ENCODE measurements around the gene MYO15A.

The MYO15A gene

GRCh38 chr17:18187226-18187625 is 78.7 kb downstream of the MYO15A start:
- H3K4me3 ChIP-seq (ENCODE audit: low read depth in 1 of 5, low read length in 5 of 5): peak overlapping the region; percentile 70 to 93 (median 77)
- peak overlapping the region; percentile 97 for H3K27ac ChIP-seq (ENCODE audit: low read depth, low read length)
- H3K9ac ChIP-seq (ENCODE audit: low read length in 5 of 5): peak overlapping the region in 4 of 5 donors; percentile 62 to 88 (median 81)

DNA sequence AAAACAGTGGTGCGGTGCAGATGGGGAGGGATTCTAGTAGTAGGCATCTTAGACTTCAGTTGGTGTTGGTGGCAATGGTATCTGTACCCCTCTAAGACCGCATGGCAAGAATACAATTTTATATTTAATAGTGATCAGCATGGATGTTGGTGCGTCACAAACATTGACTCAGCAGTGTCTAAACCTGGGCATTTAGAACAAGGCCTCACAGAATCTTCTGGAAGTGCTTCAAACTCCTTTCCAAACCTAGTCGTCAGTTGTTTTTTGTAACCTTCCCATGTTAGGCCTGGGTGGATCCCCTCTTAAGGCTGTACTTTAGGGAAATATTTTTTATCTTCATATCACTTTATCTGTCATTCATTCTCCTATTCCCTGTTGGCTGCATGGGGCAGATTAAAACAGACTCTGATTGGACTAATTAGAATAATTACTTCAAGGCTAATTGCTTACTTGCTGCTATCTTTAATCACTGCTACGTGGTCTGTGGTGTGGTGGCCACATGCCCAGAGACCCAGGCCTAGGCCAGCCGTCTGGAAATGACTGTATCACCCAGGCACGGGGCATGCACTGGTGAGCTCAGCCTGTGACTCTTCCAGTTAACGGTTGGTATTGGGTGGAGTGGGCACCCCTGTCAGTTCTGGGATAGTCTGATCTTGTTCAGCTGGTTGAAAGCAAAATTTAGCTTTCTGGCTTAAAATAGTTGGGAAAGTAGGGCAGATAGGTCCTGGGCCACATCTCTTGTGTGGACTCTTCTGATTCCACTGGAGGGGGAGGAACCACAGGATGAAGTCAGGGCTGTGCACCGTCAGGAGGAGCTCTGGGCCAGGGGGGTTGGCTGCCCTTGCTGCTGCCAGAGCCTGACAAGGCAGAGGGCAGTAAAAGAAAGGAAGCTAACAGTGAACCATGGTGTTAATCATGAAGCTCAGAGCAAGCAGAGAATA is 79.5 kb downstream of the MYO15A start:
- H3K9ac ChIP-seq (ENCODE audit: low read length in 5 of 5): peak overlapping the region; percentile 30 to 88 (median 78)
- H3K4me1 ChIP-seq (ENCODE audit: control insufficient read depth in 5 of 5, insufficient read depth in 5 of 5, low read length in 5 of 5): peaks cover 23 to 78% (median 78%) of the 10 kb centered on the region in 5 donors
- H3K4me3 ChIP-seq (ENCODE audit: low read depth in 1 of 5, low read length in 5 of 5): peak overlapping the region; percentile 70 to 93 (median 77)
- no peaks in the 10 kb centered on the region for H3K9me3 ChIP-seq (ENCODE audit: control insufficient read depth in 5 of 5, low read length in 5 of 5)
- H3K27ac ChIP-seq (ENCODE audit: low read depth, low read length): peak overlapping the region; percentile 97
- H3K27me3 ChIP-seq (ENCODE audit: control insufficient read depth in 5 of 5, insufficient read depth in 4 of 5, low read length in 5 of 5): no peaks in the 10 kb centered on the region
- peaks cover 0 to 9% (median 2%) of the 10 kb centered on the region in 5 donors for H3K36me3 ChIP-seq (ENCODE audit: control insufficient read depth in 5 of 5, insufficient read depth in 5 of 5, low read length in 5 of 5)

More at GRCh38 chr17:18187226-18187625, 78.7 kb downstream of the MYO15A start:
- peaks cover 0 to 9% (median 2%) of the 10 kb centered on the region in 5 donors for H3K36me3 ChIP-seq (ENCODE audit: control insufficient read depth in 5 of 5, insufficient read depth in 5 of 5, low read length in 5 of 5)
- no peaks in the 10 kb centered on the region for H3K9me3 ChIP-seq (ENCODE audit: control insufficient read depth in 5 of 5, low read length in 5 of 5)
- no peaks in the 10 kb centered on the region for H3K27me3 ChIP-seq (ENCODE audit: control insufficient read depth in 5 of 5, insufficient read depth in 4 of 5, low read length in 5 of 5)
- H3K4me1 ChIP-seq (ENCODE audit: control insufficient read depth in 5 of 5, insufficient read depth in 5 of 5, low read length in 5 of 5): peaks cover 23 to 84% (median 81%) of the 10 kb centered on the region in 5 donors

GRCh38 chr17:18190628-18191235 is 82.2 kb downstream of the MYO15A start:
- Histone ChIP-seq H3K27ac (ENCODE audit: low read depth, low read length) (peak overlapping the region; percentile 97), H3K4me1 (ENCODE audit: control insufficient read depth in 5 of 5, insufficient read depth in 5 of 5, low read length in 5 of 5) (peaks cover 21 to 67% (median 62%) of the 10 kb centered on the region in 5 donors), H3K9ac (ENCODE audit: low read length in 5 of 5) (peak overlapping the region in 3 of 5 donors; percentile 9 to 52 (median 31)), H3K9me3 (ENCODE audit: control insufficient read depth in 5 of 5, low read length in 5 of 5) (no peaks in the 10 kb centered on the region), H3K36me3 (ENCODE audit: control insufficient read depth in 5 of 5, insufficient read depth in 5 of 5, low read length in 5 of 5) (peaks cover 9 to 23% (median 17%) of the 10 kb centered on the region in 5 donors), H3K4me3 (ENCODE audit: low read depth in 1 of 5, low read length in 5 of 5) (peak overlapping the region in 3 of 5 donors; percentile 6 to 29 (median 15)), H3K27me3 (ENCODE audit: control insufficient read depth in 5 of 5, insufficient read depth in 4 of 5, low read length in 5 of 5) (no peaks in the 10 kb centered on the region)

DNA sequence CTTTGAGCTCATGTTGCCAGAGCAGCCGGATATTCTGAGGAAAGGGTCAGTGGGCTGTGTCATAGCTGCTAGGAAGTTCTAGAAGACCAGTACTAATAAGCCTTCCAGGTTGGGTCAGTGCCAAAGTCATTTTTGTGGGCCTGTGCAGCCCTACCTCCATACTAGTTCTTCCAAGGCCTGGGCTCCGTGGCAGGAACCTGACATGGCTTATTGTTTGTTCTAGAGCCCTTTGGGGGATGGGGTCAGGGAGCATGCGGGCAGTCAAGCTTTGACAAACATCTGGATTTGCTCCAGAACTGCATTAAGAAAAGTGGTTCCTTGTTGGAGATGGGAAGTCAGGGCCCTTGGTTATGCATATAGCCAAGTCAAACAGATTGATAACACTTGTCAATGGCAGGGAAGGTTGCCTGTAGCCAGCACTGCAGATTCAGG is 82.7 kb downstream of the MYO15A start:
- H3K9me3 ChIP-seq (ENCODE audit: control insufficient read depth in 5 of 5, low read length in 5 of 5): no peaks in the 10 kb centered on the region
- H3K27ac ChIP-seq (ENCODE audit: low read depth, low read length): peak overlapping the region; percentile 97
- H3K4me1 ChIP-seq (ENCODE audit: control insufficient read depth in 5 of 5, insufficient read depth in 5 of 5, low read length in 5 of 5): peaks cover 18 to 62% (median 57%) of the 10 kb centered on the region in 5 donors
- peaks cover 11 to 28% (median 22%) of the 10 kb centered on the region in 5 donors for H3K36me3 ChIP-seq (ENCODE audit: control insufficient read depth in 5 of 5, insufficient read depth in 5 of 5, low read length in 5 of 5)
- H3K27me3 ChIP-seq (ENCODE audit: control insufficient read depth in 5 of 5, insufficient read depth in 4 of 5, low read length in 5 of 5): no peaks in the 10 kb centered on the region
- H3K9ac ChIP-seq (ENCODE audit: low read length in 5 of 5): peak overlapping the region in 3 of 5 donors; percentile 9 to 52 (median 31)
- peak overlapping the region in 3 of 5 donors; percentile 6 to 29 (median 17) for H3K4me3 ChIP-seq (ENCODE audit: low read depth in 1 of 5, low read length in 5 of 5)

DNA sequence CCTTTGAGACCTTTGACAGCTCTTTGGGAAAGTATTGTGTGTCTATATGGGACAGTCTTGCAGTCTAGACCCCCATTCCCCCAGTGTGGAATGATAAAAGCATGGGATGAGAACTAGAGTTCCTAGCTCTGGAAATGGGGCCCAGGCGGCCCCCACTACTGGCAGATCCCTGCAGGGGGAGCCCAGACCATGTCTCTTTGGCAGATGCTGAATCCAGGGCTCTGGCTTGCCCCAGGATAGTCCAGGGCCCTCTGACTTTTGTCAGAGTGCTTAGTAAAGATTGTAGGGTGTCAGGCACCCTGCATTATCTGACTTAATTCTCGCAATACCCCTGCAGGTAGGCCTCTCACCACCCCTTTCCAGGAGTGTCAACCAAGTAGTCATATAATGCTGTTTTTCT is 83.4 kb downstream of the MYO15A start:
- Histone ChIP-seq H3K27ac (ENCODE audit: low read depth, low read length) (peak overlapping the region; percentile 97), H3K4me3 (ENCODE audit: low read depth in 1 of 5, low read length in 5 of 5) (no peak overlapping the region), H3K36me3 (ENCODE audit: control insufficient read depth in 5 of 5, insufficient read depth in 5 of 5, low read length in 5 of 5) (peaks cover 11 to 35% (median 25%) of the 10 kb centered on the region in 5 donors), H3K27me3 (ENCODE audit: control insufficient read depth in 5 of 5, insufficient read depth in 4 of 5, low read length in 5 of 5) (no peaks in the 10 kb centered on the region), H3K9ac (ENCODE audit: low read length in 5 of 5) (peak overlapping the region in 3 of 5 donors; percentile 1 to 21 (median 18)), H3K9me3 (ENCODE audit: control insufficient read depth in 5 of 5, low read length in 5 of 5) (no peaks in the 10 kb centered on the region), H3K4me1 (ENCODE audit: control insufficient read depth in 5 of 5, insufficient read depth in 5 of 5, low read length in 5 of 5) (peaks cover 15 to 55% (median 50%) of the 10 kb centered on the region in 5 donors)

DNA sequence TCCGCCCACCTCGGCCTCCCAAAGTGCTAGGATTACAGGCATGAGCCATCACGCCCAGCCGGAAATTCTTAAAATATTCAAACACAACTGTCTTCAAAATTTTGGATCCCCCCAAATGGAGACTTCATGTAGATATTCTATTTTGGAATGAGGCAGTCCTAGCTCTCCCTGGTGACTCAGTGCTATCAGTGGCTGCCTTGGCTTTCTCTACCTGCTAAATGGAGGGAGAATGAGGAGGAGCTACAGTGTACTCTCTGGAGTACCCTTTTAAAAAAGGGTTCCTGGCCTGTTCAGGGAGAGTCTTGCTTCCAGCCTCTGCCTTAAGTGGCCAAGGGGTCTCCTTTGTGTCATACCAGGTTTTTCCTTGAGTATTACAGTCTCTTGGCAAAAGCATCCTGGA is 85.8 kb downstream of the MYO15A start:
- Histone ChIP-seq H3K27me3 (ENCODE audit: control insufficient read depth in 5 of 5, insufficient read depth in 4 of 5, low read length in 5 of 5) (no peaks in the 10 kb centered on the region), H3K9me3 (ENCODE audit: control insufficient read depth in 5 of 5, low read length in 5 of 5) (no peaks in the 10 kb centered on the region), H3K9ac (ENCODE audit: low read length in 5 of 5) (peak overlapping the region in 1 of 5 donors; percentile 44), H3K36me3 (ENCODE audit: control insufficient read depth in 5 of 5, insufficient read depth in 5 of 5, low read length in 5 of 5) (peaks cover 14 to 54% (median 47%) of the 10 kb centered on the region in 5 donors), H3K4me3 (ENCODE audit: low read depth in 1 of 5, low read length in 5 of 5) (no peak overlapping the region), H3K27ac (ENCODE audit: low read depth, low read length) (no peak overlapping the region), H3K4me1 (ENCODE audit: control insufficient read depth in 5 of 5, insufficient read depth in 5 of 5, low read length in 5 of 5) (peaks cover 10 to 56% (median 49%) of the 10 kb centered on the region in 5 donors)

DNA sequence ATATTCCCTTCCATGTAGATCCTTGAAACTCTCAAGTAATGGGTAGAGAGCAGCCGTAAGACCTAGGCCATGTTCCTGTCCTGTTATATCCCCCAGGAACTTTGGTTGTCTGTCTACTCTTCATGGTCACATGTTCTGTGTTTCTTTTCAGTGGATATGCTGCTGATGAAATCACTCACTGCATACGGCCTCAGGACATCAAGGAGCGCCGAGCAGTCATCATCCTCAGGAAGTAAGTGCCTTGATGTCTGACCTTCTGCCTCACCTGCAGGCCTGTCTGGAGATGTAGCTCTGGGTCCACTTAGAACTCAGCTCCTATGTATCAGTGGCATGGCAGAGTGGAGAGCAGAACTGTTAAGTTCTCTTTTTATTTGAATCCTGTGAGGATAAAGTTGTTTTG is 86.2 kb downstream of the MYO15A start:
- Histone ChIP-seq H3K36me3 (ENCODE audit: control insufficient read depth in 5 of 5, insufficient read depth in 5 of 5, low read length in 5 of 5) (peaks cover 14 to 54% (median 49%) of the 10 kb centered on the region in 5 donors), H3K27ac (ENCODE audit: low read depth, low read length) (no peak overlapping the region), H3K27me3 (ENCODE audit: control insufficient read depth in 5 of 5, insufficient read depth in 4 of 5, low read length in 5 of 5) (no peaks in the 10 kb centered on the region), H3K9ac (ENCODE audit: low read length in 5 of 5) (peak overlapping the region in 1 of 5 donors; percentile 44), H3K4me3 (ENCODE audit: low read depth in 1 of 5, low read length in 5 of 5) (no peak overlapping the region), H3K4me1 (ENCODE audit: control insufficient read depth in 5 of 5, insufficient read depth in 5 of 5, low read length in 5 of 5) (peaks cover 9 to 53% (median 47%) of the 10 kb centered on the region in 5 donors), H3K9me3 (ENCODE audit: control insufficient read depth in 5 of 5, low read length in 5 of 5) (no peaks in the 10 kb centered on the region)

- H3K36me3 ChIP-seq (ENCODE audit: control insufficient read depth in 5 of 5, insufficient read depth in 5 of 5, low read length in 5 of 5): peaks cover 14 to 56% (median 50%) of the 10 kb centered on the region in 5 donors
- no peak overlapping the region for H3K27ac ChIP-seq (ENCODE audit: low read depth, low read length)
- H3K4me1 ChIP-seq (ENCODE audit: control insufficient read depth in 5 of 5, insufficient read depth in 5 of 5, low read length in 5 of 5): peaks cover 7 to 48% (median 45%) of the 10 kb centered on the region in 5 donors
- no peaks in the 10 kb centered on the region for H3K27me3 ChIP-seq (ENCODE audit: control insufficient read depth in 5 of 5, insufficient read depth in 4 of 5, low read length in 5 of 5)
- H3K4me3 ChIP-seq (ENCODE audit: low read depth in 1 of 5, low read length in 5 of 5): no peak overlapping the region
- H3K9ac ChIP-seq (ENCODE audit: low read length in 5 of 5): no peak overlapping the region
- H3K9me3 ChIP-seq (ENCODE audit: control insufficient read depth in 5 of 5, low read length in 5 of 5): no peaks in the 10 kb centered on the region
Observed at GRCh38 chr17:18195246-18195645, 86.7 kb downstream of the MYO15A start.

DNA sequence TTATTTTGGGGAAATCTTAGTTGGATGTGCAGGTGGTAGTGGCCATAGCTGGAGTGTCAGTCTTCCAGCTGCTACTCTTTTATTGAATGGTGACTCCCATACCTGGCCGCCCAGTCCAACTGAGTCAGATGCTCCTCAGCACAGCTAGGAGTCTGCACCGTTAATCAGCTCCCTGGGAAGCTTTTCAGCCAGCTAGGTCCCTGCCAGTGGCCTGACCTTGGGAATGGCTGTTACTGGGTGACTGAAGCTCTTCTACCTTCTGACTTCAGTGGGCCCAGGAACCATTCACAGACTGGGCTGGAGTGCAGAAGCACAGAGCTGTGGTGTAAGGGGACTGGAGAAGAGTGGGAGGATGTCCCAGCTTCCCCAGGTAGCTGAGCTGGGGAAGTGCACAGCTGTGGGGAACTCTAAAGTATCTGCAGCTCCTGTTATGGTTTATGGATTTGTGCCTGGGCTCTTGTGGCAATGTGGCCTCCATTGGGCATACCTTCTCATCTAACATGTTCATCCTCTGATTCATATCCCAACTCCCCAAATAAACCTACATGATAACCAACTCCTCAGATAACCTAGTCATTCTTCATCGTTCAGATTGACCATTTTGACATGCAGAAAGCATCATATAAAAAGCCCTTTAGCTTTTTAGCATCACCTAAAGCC is 89.1 kb downstream of the MYO15A start:
- no peaks in the 10 kb centered on the region for H3K9me3 ChIP-seq (ENCODE audit: control insufficient read depth in 5 of 5, low read length in 5 of 5)
- peak overlapping the region in 2 of 5 donors; percentile 58 to 64 for H3K9ac ChIP-seq (ENCODE audit: low read length in 5 of 5)
- H3K27ac ChIP-seq (ENCODE audit: low read depth, low read length): no peak overlapping the region
- no peaks in the 10 kb centered on the region for H3K27me3 ChIP-seq (ENCODE audit: control insufficient read depth in 5 of 5, insufficient read depth in 4 of 5, low read length in 5 of 5)
- H3K4me3 ChIP-seq (ENCODE audit: low read depth in 1 of 5, low read length in 5 of 5): no peak overlapping the region
- H3K36me3 ChIP-seq (ENCODE audit: control insufficient read depth in 5 of 5, insufficient read depth in 5 of 5, low read length in 5 of 5): peaks cover 14 to 64% (median 60%) of the 10 kb centered on the region in 5 donors
- H3K4me1 ChIP-seq (ENCODE audit: control insufficient read depth in 5 of 5, insufficient read depth in 5 of 5, low read length in 5 of 5): peaks cover 6 to 35% (median 26%) of the 10 kb centered on the region in 5 donors
